ENCODE data around the gene ZNF654. TPM values are rescaled to one million over a fixed set of nuclear protein-coding genes. Genes with fewer than 3 reads are reported as not detected.

Gene ZNF654
- total and polyA plus RNA-seq, 2 experiments from 2014 or later, result 6.2 to 7.5 TPM

- ATAC-seq (no peak), DNase-seq (ENCODE audit: low spot score) (no peak)
- Mint-ChIP-seq H3K27ac (no peak overlapping the region), H3K27me3 (ENCODE audit: insufficient read depth, low read depth, poor library complexity) (peaks cover 1% of the 10 kb centered on the region), H3K9me3 (no peaks in the 10 kb centered on the region; the same call in 2 of the 3 replicates), H3K36me3 (ENCODE audit: low read depth) (no peaks in the 10 kb centered on the region), H3K4me1 (peaks cover 3% of the 10 kb centered on the region; the same call in 1 of the 3 replicates), H3K4me3 (no peak overlapping the region)
- H3K4me1 ChIP-seq (ENCODE audit: insufficient read depth), result no peaks in the 10 kb centered on the region
- H2AFZ ChIP-seq, result no peak overlapping the region
- no peaks in the 10 kb centered on the region for H3K79me2 ChIP-seq (replicated peaks; ENCODE audit: insufficient read depth)
- H3K4me2 ChIP-seq, result no peak overlapping the region
- H4K20me1 ChIP-seq (replicated peaks; ENCODE audit: insufficient read depth), result no peaks in the 10 kb centered on the region
- H3F3A ChIP-seq (replicated peaks; ENCODE audit: low read depth), result no peaks in the 10 kb centered on the region
- no peaks in the 10 kb centered on the region for H3K27me3 ChIP-seq (ENCODE audit: insufficient read depth)
- no peak overlapping the region for H3K27ac ChIP-seq (ENCODE audit: low read depth)
- no peaks in the 10 kb centered on the region for H3K9me2 ChIP-seq (ENCODE audit: insufficient read depth)
- H3K36me3 ChIP-seq (ENCODE audit: insufficient read depth), result no peaks in the 10 kb centered on the region
- TF ChIP-seq STAT1 (IDR thresholded peaks at IDR 0.05; ENCODE audit: unreplicated experiment) (no peak), CREB1 (CRISPR knock-in tag; IDR thresholded peaks at IDR 0.05; ENCODE audit: low read depth) (no peak), EZH2 (IDR thresholded peaks at IDR 0.05; ENCODE audit: low read depth, unreplicated experiment) (no peak), CTCF (conservative IDR thresholded peaks at IDR 0.05; ENCODE audit: low read depth in 2 of 2) (no peak), NANOG (IDR thresholded peaks at IDR 0.05; ENCODE audit: borderline replicate concordance) (no peak), POLR2AphosphoS5 (IDR thresholded peaks at IDR 0.05; ENCODE audit: low read depth) (no peak), EZH2phosphoT487 (IDR thresholded peaks at IDR 0.05; ENCODE audit: unreplicated experiment) (no peak), ZNF114 (CRISPR knock-in tag; IDR thresholded peaks at IDR 0.05) (no peak), ETS1 (IDR thresholded peaks at IDR 0.05) (no peak), ZNF331 (CRISPR knock-in tag; IDR thresholded peaks at IDR 0.05; ENCODE audit: low read depth) (no peak), JUNB (IDR thresholded peaks at IDR 0.05; ENCODE audit: unreplicated experiment) (no peak)
- TF ChIP-seq, protein P1, sequence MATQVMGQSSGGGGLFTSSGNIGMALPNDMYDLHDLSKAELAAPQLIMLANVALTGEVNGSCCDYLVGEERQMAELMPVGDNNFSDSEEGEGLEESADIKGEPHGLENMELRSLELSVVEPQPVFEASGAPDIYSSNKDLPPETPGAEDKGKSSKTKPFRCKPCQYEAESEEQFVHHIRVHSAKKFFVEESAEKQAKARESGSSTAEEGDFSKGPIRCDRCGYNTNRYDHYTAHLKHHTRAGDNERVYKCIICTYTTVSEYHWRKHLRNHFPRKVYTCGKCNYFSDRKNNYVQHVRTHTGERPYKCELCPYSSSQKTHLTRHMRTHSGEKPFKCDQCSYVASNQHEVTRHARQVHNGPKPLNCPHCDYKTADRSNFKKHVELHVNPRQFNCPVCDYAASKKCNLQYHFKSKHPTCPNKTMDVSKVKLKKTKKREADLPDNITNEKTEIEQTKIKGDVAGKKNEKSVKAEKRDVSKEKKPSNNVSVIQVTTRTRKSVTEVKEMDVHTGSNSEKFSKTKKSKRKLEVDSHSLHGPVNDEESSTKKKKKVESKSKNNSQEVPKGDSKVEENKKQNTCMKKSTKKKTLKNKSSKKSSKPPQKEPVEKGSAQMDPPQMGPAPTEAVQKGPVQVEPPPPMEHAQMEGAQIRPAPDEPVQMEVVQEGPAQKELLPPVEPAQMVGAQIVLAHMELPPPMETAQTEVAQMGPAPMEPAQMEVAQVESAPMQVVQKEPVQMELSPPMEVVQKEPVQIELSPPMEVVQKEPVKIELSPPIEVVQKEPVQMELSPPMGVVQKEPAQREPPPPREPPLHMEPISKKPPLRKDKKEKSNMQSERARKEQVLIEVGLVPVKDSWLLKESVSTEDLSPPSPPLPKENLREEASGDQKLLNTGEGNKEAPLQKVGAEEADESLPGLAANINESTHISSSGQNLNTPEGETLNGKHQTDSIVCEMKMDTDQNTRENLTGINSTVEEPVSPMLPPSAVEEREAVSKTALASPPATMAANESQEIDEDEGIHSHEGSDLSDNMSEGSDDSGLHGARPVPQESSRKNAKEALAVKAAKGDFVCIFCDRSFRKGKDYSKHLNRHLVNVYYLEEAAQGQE (IDR thresholded peaks at IDR 0.05; ENCODE audit: unreplicated experiment), result no peak
- TF ChIP-seq, protein P2, sequence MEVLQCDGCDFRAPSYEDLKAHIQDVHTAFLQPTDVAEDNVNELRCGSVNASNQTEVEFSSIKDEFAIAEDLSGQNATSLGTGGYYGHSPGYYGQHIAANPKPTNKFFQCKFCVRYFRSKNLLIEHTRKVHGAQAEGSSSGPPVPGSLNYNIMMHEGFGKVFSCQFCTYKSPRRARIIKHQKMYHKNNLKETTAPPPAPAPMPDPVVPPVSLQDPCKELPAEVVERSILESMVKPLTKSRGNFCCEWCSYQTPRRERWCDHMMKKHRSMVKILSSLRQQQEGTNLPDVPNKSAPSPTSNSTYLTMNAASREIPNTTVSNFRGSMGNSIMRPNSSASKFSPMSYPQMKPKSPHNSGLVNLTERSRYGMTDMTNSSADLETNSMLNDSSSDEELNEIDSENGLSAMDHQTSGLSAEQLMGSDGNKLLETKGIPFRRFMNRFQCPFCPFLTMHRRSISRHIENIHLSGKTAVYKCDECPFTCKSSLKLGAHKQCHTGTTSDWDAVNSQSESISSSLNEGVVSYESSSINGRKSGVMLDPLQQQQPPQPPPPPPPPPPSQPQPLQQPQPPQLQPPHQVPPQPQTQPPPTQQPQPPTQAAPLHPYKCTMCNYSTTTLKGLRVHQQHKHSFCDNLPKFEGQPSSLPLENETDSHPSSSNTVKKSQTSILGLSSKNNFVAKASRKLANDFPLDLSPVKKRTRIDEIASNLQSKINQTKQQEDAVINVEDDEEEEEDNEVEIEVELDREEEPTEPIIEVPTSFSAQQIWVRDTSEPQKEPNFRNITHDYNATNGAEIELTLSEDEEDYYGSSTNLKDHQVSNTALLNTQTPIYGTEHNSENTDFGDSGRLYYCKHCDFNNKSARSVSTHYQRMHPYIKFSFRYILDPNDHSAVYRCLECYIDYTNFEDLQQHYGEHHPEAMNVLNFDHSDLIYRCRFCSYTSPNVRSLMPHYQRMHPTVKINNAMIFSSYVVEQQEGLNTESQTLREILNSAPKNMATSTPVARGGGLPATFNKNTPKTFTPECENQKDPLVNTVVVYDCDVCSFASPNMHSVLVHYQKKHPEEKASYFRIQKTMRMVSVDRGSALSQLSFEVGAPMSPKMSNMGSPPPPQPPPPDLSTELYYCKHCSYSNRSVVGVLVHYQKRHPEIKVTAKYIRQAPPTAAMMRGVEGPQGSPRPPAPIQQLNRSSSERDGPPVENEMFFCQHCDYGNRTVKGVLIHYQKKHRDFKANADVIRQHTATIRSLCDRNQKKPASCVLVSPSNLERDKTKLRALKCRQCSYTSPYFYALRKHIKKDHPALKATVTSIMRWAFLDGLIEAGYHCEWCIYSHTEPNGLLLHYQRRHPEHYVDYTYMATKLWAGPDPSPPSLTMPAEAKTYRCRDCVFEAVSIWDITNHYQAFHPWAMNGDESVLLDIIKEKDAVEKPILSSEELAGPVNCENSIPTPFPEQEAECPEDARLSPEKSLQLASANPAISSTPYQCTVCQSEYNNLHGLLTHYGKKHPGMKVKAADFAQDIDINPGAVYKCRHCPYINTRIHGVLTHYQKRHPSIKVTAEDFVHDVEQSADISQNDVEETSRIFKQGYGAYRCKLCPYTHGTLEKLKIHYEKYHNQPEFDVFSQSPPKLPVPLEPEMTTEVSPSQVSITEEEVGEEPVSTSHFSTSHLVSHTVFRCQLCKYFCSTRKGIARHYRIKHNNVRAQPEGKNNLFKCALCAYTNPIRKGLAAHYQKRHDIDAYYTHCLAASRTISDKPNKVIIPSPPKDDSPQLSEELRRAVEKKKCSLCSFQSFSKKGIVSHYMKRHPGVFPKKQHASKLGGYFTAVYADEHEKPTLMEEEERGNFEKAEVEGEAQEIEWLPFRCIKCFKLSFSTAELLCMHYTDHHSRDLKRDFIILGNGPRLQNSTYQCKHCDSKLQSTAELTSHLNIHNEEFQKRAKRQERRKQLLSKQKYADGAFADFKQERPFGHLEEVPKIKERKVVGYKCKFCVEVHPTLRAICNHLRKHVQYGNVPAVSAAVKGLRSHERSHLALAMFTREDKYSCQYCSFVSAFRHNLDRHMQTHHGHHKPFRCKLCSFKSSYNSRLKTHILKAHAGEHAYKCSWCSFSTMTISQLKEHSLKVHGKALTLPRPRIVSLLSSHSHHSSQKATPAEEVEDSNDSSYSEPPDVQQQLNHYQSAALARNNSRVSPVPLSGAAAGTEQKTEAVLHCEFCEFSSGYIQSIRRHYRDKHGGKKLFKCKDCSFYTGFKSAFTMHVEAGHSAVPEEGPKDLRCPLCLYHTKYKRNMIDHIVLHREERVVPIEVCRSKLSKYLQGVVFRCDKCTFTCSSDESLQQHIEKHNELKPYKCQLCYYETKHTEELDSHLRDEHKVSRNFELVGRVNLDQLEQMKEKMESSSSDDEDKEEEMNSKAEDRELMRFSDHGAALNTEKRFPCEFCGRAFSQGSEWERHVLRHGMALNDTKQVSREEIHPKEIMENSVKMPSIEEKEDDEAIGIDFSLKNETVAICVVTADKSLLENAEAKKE (CRISPR knock-in tag; IDR thresholded peaks at IDR 0.05), result no peak
- no peak overlapping the region for H3K4me3 ChIP-seq
Observed at GRCh38 chr3:88033079-88033478, 26.0 kb upstream of the ZNF654 start.
